ENCODE data around the gene STOML1. TPM values are rescaled to one million over a fixed set of nuclear protein-coding genes. Genes with fewer than 3 reads are reported as not detected.

The STOML1 gene
- total and polyA plus RNA-seq, 9 of the 15 experiments (the other 6 are each of a cell fraction or from before 2014, with no cell fraction given): 0.25 to 9.7 (median 4.6) TPM

- Histone ChIP-seq H3K9me1 (ENCODE audit: control insufficient read depth, insufficient read depth, low read length) (no peaks in the 10 kb centered on the region), H4K20me1 (replicated peaks; ENCODE audit: control insufficient read depth, insufficient read depth, low read length) (no peaks in the 10 kb centered on the region; the same call in none of the 2 replicates), H3K4me3 (no peak overlapping the region), H3K27ac (ENCODE audit: extremely low read depth, low read depth, low read length) (no peak overlapping the region), H3K4me1 (replicated peaks in 1 of 2; ENCODE audit: control insufficient read depth in 2 of 2, insufficient read depth in 2 of 2, low read length in 2 of 2) (peaks cover 0 to 5% of the 10 kb centered on the region in 2 experiments; a peak in 2 of 5 replicates), H3K36me3 (ENCODE audit: control insufficient read depth, insufficient read depth, low read length) (no peaks in the 10 kb centered on the region), H3K4me2 (ENCODE audit: insufficient read depth, low read length) (no peak overlapping the region), H3K9me3 (replicated peaks; ENCODE audit: control insufficient read depth, insufficient read depth, low read depth, low read length) (no peaks in the 10 kb centered on the region), H3K79me2 (ENCODE audit: control insufficient read depth, insufficient read depth, low read length) (no peaks in the 10 kb centered on the region), H2AFZ (ENCODE audit: low read depth, low read length) (no peak overlapping the region), H3K27me3 (ENCODE audit: control insufficient read depth in 2 of 2, insufficient read depth in 2 of 2, low read length in 2 of 2) (peaks cover 12 to 23% of the 10 kb centered on the region in 2 experiments; a peak in 3 of 5 replicates), H3K9ac (ENCODE audit: insufficient read depth in 1 of 2, low read depth in 2 of 2, low read length in 2 of 2) (no peak overlapping the region)
- ChIA-PET CTCF (ENCODE audit: low intra/inter-chr PET ratio) (interaction anchor here (0.8 kb wide), 1 partner anchor 11 kb away, joined by 3 read pairs; no protein-coding TSS in a partner anchor), POLR2A (interaction anchor here (0.6 kb wide), 1 partner anchor 10 kb away, joined by 3 read pairs; no protein-coding TSS in a partner anchor)
- no TSS peak for BruUV-seq (replicated peaks)
- WGBS (ENCODE audit: insufficient coverage, low coverage, missing lambda C conversion rate): 0% methylated on average over 5 of the region's 5 CpGs
- in situ Hi-C loops (cut with MboI): loop anchor here (25.0 kb wide), 1 partner anchor 1325 kb away; the partner anchor contains the start of gene GOLGA6D
- ATAC-seq (no peak), FAIRE-seq (no peak), DNase-seq (ENCODE audit: extremely low read depth in 1 of 4, low spot score in 3 of 4) (no peak)
- intact Hi-C loops (cut with micrococcal nuclease): no loop called here
- TF ChIP-seq ZNF699 (CRISPR knock-in tag; IDR thresholded peaks at IDR 0.05; ENCODE audit: insufficient replicate concordance) (no peak), ZFP30 (CRISPR knock-in tag; IDR thresholded peaks at IDR 0.05; ENCODE audit: borderline replicate concordance) (no peak), HEY1 (CRISPR knock-in tag; IDR thresholded peaks at IDR 0.05; ENCODE audit: borderline replicate concordance) (no peak), THRB (CRISPR knock-in tag; conservative IDR thresholded peaks at IDR 0.05) (no peak), SNIP1 (IDR thresholded peaks at IDR 0.05; ENCODE audit: low read depth) (no peak), ZNF174 (CRISPR knock-in tag; IDR thresholded peaks at IDR 0.05) (no peak), ZNF778 (CRISPR knock-in tag; IDR thresholded peaks at IDR 0.05) (no peak), GTF3C2 (IDR thresholded peaks at IDR 0.05; ENCODE audit: borderline replicate concordance, extremely low read depth, insufficient read length) (no peak), SFPQ (IDR thresholded peaks at IDR 0.05; ENCODE audit: low read depth, low read length) (no peak)
Measured at GRCh38 chr15:73962433-73962832, 29.7 kb downstream of the STOML1 start.
